GM12878 (cell line): ENCODE measurements around the gene CACNA2D3. TPM values are rescaled to one million over a fixed set of nuclear protein-coding genes. Genes with fewer than 3 reads are reported as not detected.

Source experiments
- ATAC-seq: fragments of 200-7000 bp; cut with Tn5 transposase; 3 replicates; pipeline ENCODE4 v1.9.1; 2020; ENCODE audit warnings: mild to moderate bottlenecking, moderate library complexity
- BruUV-seq: library from RNA; stranded (reverse); fragments of 400-500 nt; replicated peaks from 2 replicates; lab custom pipeline; 2021; lab: Mats Ljungman, UMichigan
- CTCF ChIA-PET: fragments of 300-600 bp; sonication (Branson Sonifier 250); formaldehyde crosslinking; extraction: SDS; loops from one replicate; lab custom pipeline; 2021; ENCODE audit warnings: inconsistent platforms; lab: Yijun Ruan, JAX
- POLR2A ChIA-PET: fragments of 350-600 bp; formaldehyde crosslinking; extraction: SDS; loops from one replicate; lab custom pipeline; 2021; ENCODE audit warnings: inconsistent platforms; lab: Charles Lee
- RAD21 ChIA-PET: fragments of 300-600 bp; sonication (Branson Sonifier 250); formaldehyde crosslinking; loops from one replicate; lab custom pipeline; 2023; ENCODE audit warnings: antibody characterized with exemption; ENCODE audit not compliant: unreplicated experiment; lab: Charles Lee
- SMC1A ChIA-PET: fragments of 300-600 bp; sonication (Branson Sonifier 250); formaldehyde crosslinking; loops from one replicate; lab custom pipeline; 2023; ENCODE audit not compliant: unreplicated experiment, uncharacterized antibody; lab: Charles Lee
- DNase-seq: peaks from one replicate; pipeline ENCODE4 v3.0.0-alpha.2; 2011; ENCODE audit warnings: low read depth, low spot score
- FAIRE-seq: peaks from 3 replicates; lab custom pipeline; 2011; peaks lifted over from hg19 to GRCh38; lab: Jason Lieb, UNC
- H2AFZ ChIP-seq: 2 replicates; pipeline ENCODE4 v1.6.0; 2011; ENCODE audit warnings: low read depth, low read length, control low read depth; ENCODE audit not compliant: control insufficient read depth
- H3K27ac ChIP-seq: 2 replicates; pipeline ENCODE4 v1.5.1; 2011; ENCODE audit warnings: control low read depth; ENCODE audit not compliant: control insufficient read depth, insufficient read depth
- H3K27me3 ChIP-seq, 2 experiments: replicated peaks in 1 of 2; 2 replicates each; pipeline versions ENCODE4 v1.6.0 to v1.6.1; 2011; ENCODE audit warnings: low read length in 1 of 2; ENCODE audit not compliant: control insufficient read depth in 2 of 2, insufficient read depth in 2 of 2
- H3K36me3 ChIP-seq, 2 experiments: 2 replicates each; pipeline ENCODE4 v1.5.1; 2011; ENCODE audit warnings: low read length in 1 of 2; ENCODE audit not compliant: control insufficient read depth in 2 of 2, insufficient read depth in 2 of 2
- H3K4me1 ChIP-seq: 2 replicates; pipeline ENCODE4 v1.6.1; 2011; ENCODE audit warnings: mild to moderate bottlenecking, low read length, moderate library complexity, mixed read lengths; ENCODE audit not compliant: control insufficient read depth, insufficient read depth
- H3K4me2 ChIP-seq: 2 replicates; pipeline ENCODE4 v1.6.0; 2011; ENCODE audit warnings: control low read depth; ENCODE audit not compliant: control insufficient read depth, insufficient read depth
- H3K4me3 ChIP-seq: fragments of 200-600 bp; sonication (generic); 2 replicates; pipeline ENCODE4 v1.5.1; 2016
- H3K79me2 ChIP-seq: 2 replicates; pipeline ENCODE4 v1.6.0; 2011; ENCODE audit warnings: low read length; ENCODE audit not compliant: control insufficient read depth, insufficient read depth
- H3K9ac ChIP-seq: 2 replicates; pipeline ENCODE4 v1.8.0; 2011; ENCODE audit warnings: low read length, control low read depth, mixed read lengths; ENCODE audit not compliant: control insufficient read depth, insufficient read depth
- H3K9me3 ChIP-seq: replicated peaks from 3 replicates; pipeline ENCODE4 v1.5.1; 2011; ENCODE audit warnings: mild to moderate bottlenecking, low read length; ENCODE audit not compliant: control insufficient read depth, insufficient read depth
- H4K20me1 ChIP-seq: 2 replicates; pipeline ENCODE4 v1.6.0; 2011; ENCODE audit not compliant: control insufficient read depth, insufficient read depth
- CHD1 ChIP-seq: IDR thresholded peaks from 2 replicates; pipeline ENCODE4 v1.6.1; 2012; ENCODE audit warnings: low read depth, low read length, improper control_type of control experiment
- ELK1 ChIP-seq: IDR thresholded peaks from 2 replicates; pipeline ENCODE4 v1.6.1; 2012; ENCODE audit warnings: low read depth, low read length, improper control_type of control experiment
- HDAC2 ChIP-seq: fragments of 200-600 bp; sonication (generic); IDR thresholded peaks from 2 replicates; pipeline ENCODE4 v1.6.1; 2017
- IRF5 ChIP-seq: fragments of 450-650 bp; IDR thresholded peaks from 2 replicates; pipeline ENCODE4 v1.6.1; 2017; ENCODE audit warnings: borderline replicate concordance
- PKNOX1 ChIP-seq: fragments of 450-650 bp; IDR thresholded peaks from 2 replicates; pipeline ENCODE4 v1.6.1; 2016; ENCODE audit warnings: mild to moderate bottlenecking
- PML ChIP-seq: IDR thresholded peaks from 2 replicates; pipeline ENCODE4 v1.6.1; 2012; ENCODE audit warnings: low read length, inconsistent platforms
- POU2F2 ChIP-seq: IDR thresholded peaks from 3 replicates; pipeline ENCODE4 v1.6.1; 2011; ENCODE audit warnings: low read depth, mild to moderate bottlenecking, low read length, borderline replicate concordance
- RAD21 ChIP-seq: IDR thresholded peaks from 2 replicates; pipeline ENCODE4 v1.6.1; 2011; ENCODE audit warnings: mild to moderate bottlenecking, low read depth, low read length, moderate library complexity; ENCODE audit not compliant: insufficient read depth
- RCOR1 ChIP-seq: conservative IDR thresholded peaks from 2 replicates; pipeline ENCODE4 v1.6.1; 2012; ENCODE audit warnings: low read depth, low read length, improper control_type of control experiment
- SIX5 ChIP-seq: IDR thresholded peaks from 2 replicates; pipeline ENCODE4 v1.6.1; 2011; ENCODE audit warnings: mild to moderate bottlenecking, low read depth, low read length, moderate library complexity; ENCODE audit not compliant: severe bottlenecking
- SREBF2 ChIP-seq: IDR thresholded peaks from 2 replicates; pipeline ENCODE4 v1.6.1; 2012; ENCODE audit warnings: mild to moderate bottlenecking, low read length
- SUPT20H ChIP-seq: IDR thresholded peaks from 2 replicates; pipeline ENCODE4 v1.6.1; 2011; ENCODE audit warnings: low read depth, mild to moderate bottlenecking, low read length, moderate library complexity, borderline replicate concordance; ENCODE audit not compliant: control insufficient read depth
- USF1 ChIP-seq: IDR thresholded peaks from 2 replicates; pipeline ENCODE4 v1.6.1; 2011; ENCODE audit warnings: borderline replicate concordance, low read depth, mild to moderate bottlenecking, moderate library complexity, mixed read lengths, low read length; ENCODE audit not compliant: insufficient read depth; ENCODE audit errors: extremely low read length
- ZNF24 ChIP-seq: fragments of 450-650 bp; IDR thresholded peaks from 2 replicates; pipeline ENCODE4 v1.6.1; 2017; ENCODE audit warnings: antibody characterized with exemption, mild to moderate bottlenecking
- ZNF384 ChIP-seq: IDR thresholded peaks from 2 replicates; pipeline ENCODE4 v1.6.1; 2012; ENCODE audit warnings: low read depth, mild to moderate bottlenecking, low read length, improper control_type of control experiment, borderline replicate concordance
- WGBS: methylation state at CpG from one replicate; pipeline ENCODE4 v1.1.6; 2016; ENCODE audit warnings: low lambda C conversion rate; ENCODE audit not compliant: insufficient replicate concordance, insufficient coverage; ENCODE audit errors: missing lambda C conversion rate; 5-methylcytosine and 5-hydroxymethylcytosine counted together
- in situ Hi-C: fragments of 300-500 bp; cut with MboI; formaldehyde crosslinking; loops from 9 replicates; pipeline ENCODE4 v1.14.3; 2018; ENCODE audit warnings: mixed read lengths
- intact Hi-C: fragments of 100-400 bp; cut with micrococcal nuclease; formaldehyde crosslinking; loops from one replicate; pipeline ENCODE4 v1.14.2; 2022; ENCODE audit not compliant: unreplicated experiment
- polyA plus RNA-seq, 11 experiments: library from polyadenylated mRNA; depleted of rRNA in 4 of 11; unstranded in 6 of 11; stranded (reverse) in 5 of 11; fragments of >200 nt; fragmentation: Nextera tagmentation in 4 of 11; fragmentation: Illumina TruSeq in 1 of 11; extraction: Ambion mirVana in 4 of 11; extraction: Trizol in 1 of 11; gene quantifications; 1 replicate in 1 of 11; 2 replicates in 10 of 11; pipeline versions ENCODE4 v1.2.1 to v1.2.3, GENCODE V29; 2011 to 2016; ENCODE audit warnings: inconsistent platforms in 2 of 11, missing spikeins in 2 of 11, low read depth in 1 of 11
- total RNA-seq, 4 experiments: library from RNA; depleted of rRNA in 3 of 4; stranded (reverse); fragments of >200 nt in 3 of 4; fragmentation: Illumina TruSeq in 1 of 4; extraction: Trizol in 1 of 4; gene quantifications; 2 replicates each; pipeline versions ENCODE4 v1.2.1 to v1.2.3, GENCODE V29; 2013 to 2021

Gene CACNA2D3
- total and polyA plus RNA-seq, 10 of the 15 experiments (the other 5 are each of a cell fraction or from before 2014, with no cell fraction given), result not detected

GRCh38 chr3:54731732-54732445 is 609.5 kb downstream of the CACNA2D3 start:
- H3K27ac ChIP-seq, result no peak overlapping the region
- no peak overlapping the region for H3K4me3 ChIP-seq
- no peaks in the 10 kb centered on the region; the same call in 2 of the 3 replicates for H3K9me3 ChIP-seq
- ChIA-PET POLR2A (no interaction called here), CTCF (no interaction called here), RAD21 (no interaction called here), SMC1A (no interaction called here)
- H4K20me1 ChIP-seq, result no peaks in the 10 kb centered on the region
- no peaks in the 10 kb centered on the region for H3K36me3 ChIP-seq
- no peak for ATAC-seq
- 30% methylated on average over 10 of the region's 10 CpGs for WGBS
- no peaks in the 10 kb centered on the region for H3K4me1 ChIP-seq
- no peak overlapping the region for H3K9ac ChIP-seq
- TF ChIP-seq ZNF24, result no peak
- TF ChIP-seq SUPT20H, result no peak
- TF ChIP-seq USF1, result no peak
- TF ChIP-seq ELK1, result no peak
- no peak for TF ChIP-seq POU2F2
- no peak for TF ChIP-seq SIX5
- TF ChIP-seq ZNF384, result no peak
- TF ChIP-seq PML, result no peak
- TF ChIP-seq RAD21, result no peak
- TF ChIP-seq CHD1, result no peak
- no peak for TF ChIP-seq HDAC2
- no peak for TF ChIP-seq RCOR1
- no peak for TF ChIP-seq PKNOX1
- TF ChIP-seq SREBF2, result no peak
- TF ChIP-seq IRF5, result no peak
- H3K4me2 ChIP-seq, result no peak overlapping the region
- H2AFZ ChIP-seq, result no peak overlapping the region
- no peaks in the 10 kb centered on the region for H3K27me3 ChIP-seq
- no peak for DNase-seq
- no peaks in the 10 kb centered on the region for H3K79me2 ChIP-seq
- FAIRE-seq, result no peak
- intact Hi-C loops, result no loop called here
- no TSS peak for BruUV-seq
- in situ Hi-C loops, result no loop called here
